ENCODE results near the gene TMEM171. TPM values are rescaled to one million over a fixed set of nuclear protein-coding genes. Genes with fewer than 3 reads are reported as not detected.

TMEM171 gene
- total RNA-seq, 1 donor from 2014 or later: 1.0 TPM

DNA sequence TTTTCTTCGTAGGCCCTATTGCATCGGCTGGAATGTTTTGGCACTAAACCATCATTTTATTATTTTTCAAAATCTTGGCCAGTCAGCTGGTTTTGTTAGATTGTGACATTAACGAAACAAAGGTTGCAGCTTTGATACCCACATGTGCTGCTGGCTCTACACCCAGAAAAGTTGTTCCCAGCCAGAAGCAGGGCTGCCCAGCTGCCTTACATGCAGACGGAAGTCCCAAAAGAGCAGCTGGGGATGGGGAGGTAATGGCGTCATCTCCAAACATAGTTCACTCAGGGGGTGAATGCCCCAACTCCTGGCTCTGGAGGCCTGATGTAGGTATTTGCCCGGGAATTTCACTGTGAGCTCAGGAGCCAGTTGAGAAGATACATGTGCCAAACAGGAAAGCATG is 23.3 kb downstream of the TMEM171 start:
- ATAC-seq: no peak
- no peak for DNase-seq (ENCODE audit: low spot score)
- intact Hi-C loops (cut with DNase I): no loop called here

DNA sequence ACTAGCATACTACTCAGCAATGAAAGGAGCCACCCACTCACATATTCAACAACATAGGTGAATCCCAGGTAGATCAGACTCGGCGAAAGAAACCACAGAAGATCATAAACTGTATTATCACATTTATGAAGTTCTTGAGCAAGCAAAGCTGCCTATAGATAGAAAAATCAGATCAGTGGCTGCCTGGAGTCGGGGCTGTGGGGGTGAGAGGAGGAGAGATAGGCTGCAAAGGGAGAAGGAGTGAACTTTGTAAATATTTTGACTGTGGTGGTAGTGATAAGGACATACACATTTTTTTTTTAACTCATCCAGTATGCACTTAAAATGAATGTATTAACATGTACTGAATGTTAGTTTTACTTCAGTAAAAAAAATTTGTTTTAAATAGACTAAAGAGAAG is 29.2 kb downstream of the TMEM171 start:
- intact Hi-C loops (cut with DNase I): no loop called here
- DNase-seq (ENCODE audit: low spot score) (no peak), ATAC-seq (no peak)

GRCh38 chr5:73150876-73151275 is 30.5 kb downstream of the TMEM171 start:
- DNase-seq (ENCODE audit: low spot score) (no peak), ATAC-seq (peak; percentile 50)
- intact Hi-C loops (cut with DNase I): no loop called here

GRCh38 chr5:73151766-73152410 is 31.5 kb downstream of the TMEM171 start:
- intact Hi-C loops (cut with DNase I): no loop called here

GRCh38 chr5:73152411-73153388 is 32.3 kb downstream of the TMEM171 start:
- no peak for ATAC-seq
- intact Hi-C loops (cut with DNase I): no loop called here
- no peak for DNase-seq (ENCODE audit: low spot score)

More at GRCh38 chr5:73151766-73152410, 31.5 kb downstream of the TMEM171 start:
- DNase-seq (ENCODE audit: low spot score) (no peak), ATAC-seq (no peak)

DNA sequence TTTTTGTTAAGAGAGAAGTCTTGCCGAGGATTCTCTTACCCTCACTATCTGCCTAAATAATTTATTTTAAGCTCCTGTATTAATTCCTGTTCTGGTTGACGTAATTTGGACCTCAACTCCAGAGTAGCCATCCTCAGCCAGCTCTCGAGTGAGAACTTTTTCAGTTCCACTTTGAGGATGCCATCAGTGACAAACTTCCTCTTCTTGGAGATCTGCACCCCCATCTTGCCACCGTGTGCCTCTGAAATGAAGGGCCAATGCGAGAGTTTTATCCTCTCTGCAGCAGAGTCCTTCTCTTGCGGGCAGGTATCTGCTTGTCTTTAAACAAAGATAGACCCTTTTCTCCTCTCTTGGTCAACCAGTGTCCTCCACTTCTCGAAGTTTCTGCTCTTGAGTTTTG is 33.1 kb downstream of the TMEM171 start:
- no peak for ATAC-seq
- intact Hi-C loops (cut with DNase I): no loop called here

DNA sequence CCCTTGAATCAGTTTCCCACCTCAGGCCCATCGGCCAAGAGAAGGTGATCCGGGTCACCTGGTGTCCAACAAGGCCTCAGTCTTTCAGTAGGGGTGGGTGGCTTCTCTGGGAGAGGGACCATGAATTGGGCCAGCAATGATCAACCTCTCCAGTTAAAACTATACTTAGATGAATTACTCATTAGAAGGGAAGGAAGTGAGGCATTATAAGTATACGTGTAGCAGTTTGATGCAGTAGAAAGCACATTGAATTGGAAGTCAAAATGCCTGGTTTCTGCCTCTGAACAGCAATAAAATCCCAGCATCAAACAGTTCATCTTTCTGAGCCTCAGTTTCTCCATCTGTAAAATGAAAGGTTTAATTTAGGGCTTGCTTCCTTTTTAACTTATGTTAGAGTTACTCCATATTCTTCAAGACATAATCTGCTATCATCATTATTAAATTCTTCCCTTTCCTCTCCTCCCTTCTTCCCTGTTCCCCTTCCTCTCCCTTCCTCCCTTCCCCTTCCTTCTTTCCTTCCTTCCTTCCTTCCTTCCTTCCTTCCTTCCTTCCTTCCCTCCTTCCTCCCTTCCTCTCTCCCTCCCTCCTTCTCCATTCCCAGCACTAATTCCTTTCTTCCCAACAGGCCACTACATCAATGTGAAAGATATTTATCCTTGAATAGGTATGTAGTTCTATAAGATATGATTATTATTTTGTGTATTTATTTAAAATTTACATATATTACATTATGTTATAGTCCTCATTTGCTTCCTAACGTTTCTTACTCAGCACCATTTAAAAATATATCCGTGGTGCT is 34.0 kb downstream of the TMEM171 start:
- no peak for ATAC-seq
- no peak for DNase-seq (ENCODE audit: low spot score)
- intact Hi-C loops (cut with DNase I): no loop called here

More for the DNA sequence above, 33.1 kb downstream of the TMEM171 start:
- no peak for DNase-seq (ENCODE audit: low spot score)

DNA sequence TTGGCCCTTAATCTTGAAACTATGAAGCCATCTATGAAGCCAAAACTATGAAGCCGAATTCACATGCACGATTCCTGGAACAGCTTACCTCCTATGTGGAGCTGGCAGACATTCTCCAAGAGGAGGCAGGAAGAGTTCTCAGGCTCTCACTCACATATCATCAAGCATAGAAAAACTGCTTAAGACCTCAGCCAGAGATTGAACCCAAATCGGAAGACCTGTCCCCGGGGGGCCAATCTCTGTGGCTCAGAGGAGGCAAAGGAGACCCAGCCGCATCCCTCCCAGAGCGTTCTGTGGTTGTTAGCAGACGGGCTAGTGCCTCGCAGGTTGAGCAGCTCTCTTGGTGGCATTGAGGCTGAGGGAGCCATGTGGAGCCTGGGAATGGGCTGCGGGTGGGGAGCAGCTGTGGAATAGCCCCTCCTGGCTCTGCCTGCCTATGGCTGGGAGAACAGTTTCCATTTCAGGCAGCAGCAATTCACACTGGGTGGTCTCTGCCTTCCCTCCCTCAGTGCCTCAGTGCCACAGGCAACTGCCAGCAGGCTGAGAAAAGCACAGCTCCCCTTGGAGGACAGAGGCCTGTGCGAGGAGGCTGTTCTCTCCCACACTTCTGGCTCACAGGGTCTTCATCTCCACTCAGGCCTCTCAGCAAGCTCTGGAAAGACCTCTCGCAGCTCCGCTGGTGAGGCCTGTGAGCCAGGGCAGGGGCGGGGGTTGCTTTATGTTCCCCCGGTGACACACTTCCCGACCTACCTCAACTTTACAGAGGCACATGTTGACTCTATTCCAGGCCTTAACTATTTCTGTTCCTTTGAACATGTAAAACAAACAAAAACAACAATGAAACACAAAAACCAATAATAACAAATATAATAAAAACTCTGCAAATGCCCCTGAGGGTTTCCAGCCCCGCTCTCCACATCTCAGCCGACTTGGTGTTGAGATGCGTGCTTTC is 35.2 kb downstream of the TMEM171 start:
- DNase-seq (ENCODE audit: low spot score) (no peak), ATAC-seq (no peak)
- intact Hi-C loops (cut with DNase I): no loop called here

GRCh38 chr5:73157414-73158303 is 37.3 kb downstream of the TMEM171 start:
- DNase-seq (ENCODE audit: low spot score): no peak
- ATAC-seq: no peak
- intact Hi-C loops (cut with DNase I): no loop called here

GRCh38 chr5:73158313-73158712 is 37.9 kb downstream of the TMEM171 start:
- intact Hi-C loops (cut with DNase I): no loop called here
- ATAC-seq: no peak
- no peak for DNase-seq (ENCODE audit: low spot score)

- intact Hi-C loops (cut with DNase I): no loop called here
- no peak for DNase-seq (ENCODE audit: low spot score)
- ATAC-seq: no peak
Measured at GRCh38 chr5:73160239-73160671, 39.9 kb downstream of the TMEM171 start.

- DNase-seq (ENCODE audit: low spot score) (no peak), ATAC-seq (no peak)
- intact Hi-C loops (cut with DNase I): no loop called here
Measured at GRCh38 chr5:73170522-73170921, 50.1 kb downstream of the TMEM171 start.

- no peak for ATAC-seq
- no peak for DNase-seq (ENCODE audit: low spot score)
- intact Hi-C loops (cut with DNase I): no loop called here
Measured at GRCh38 chr5:73171495-73171894, 51.1 kb downstream of the TMEM171 start.

- DNase-seq (ENCODE audit: low spot score) (no peak), ATAC-seq (no peak)
- intact Hi-C loops (cut with DNase I): no loop called here
Measured at GRCh38 chr5:73172951-73173350, 52.6 kb downstream of the TMEM171 start, which contains the start of gene TMEM174. TSS of gene TMEM174 (plus strand) at chr5:73173193. CDS start at chr5:73173244, 51 bp downstream.

DNA sequence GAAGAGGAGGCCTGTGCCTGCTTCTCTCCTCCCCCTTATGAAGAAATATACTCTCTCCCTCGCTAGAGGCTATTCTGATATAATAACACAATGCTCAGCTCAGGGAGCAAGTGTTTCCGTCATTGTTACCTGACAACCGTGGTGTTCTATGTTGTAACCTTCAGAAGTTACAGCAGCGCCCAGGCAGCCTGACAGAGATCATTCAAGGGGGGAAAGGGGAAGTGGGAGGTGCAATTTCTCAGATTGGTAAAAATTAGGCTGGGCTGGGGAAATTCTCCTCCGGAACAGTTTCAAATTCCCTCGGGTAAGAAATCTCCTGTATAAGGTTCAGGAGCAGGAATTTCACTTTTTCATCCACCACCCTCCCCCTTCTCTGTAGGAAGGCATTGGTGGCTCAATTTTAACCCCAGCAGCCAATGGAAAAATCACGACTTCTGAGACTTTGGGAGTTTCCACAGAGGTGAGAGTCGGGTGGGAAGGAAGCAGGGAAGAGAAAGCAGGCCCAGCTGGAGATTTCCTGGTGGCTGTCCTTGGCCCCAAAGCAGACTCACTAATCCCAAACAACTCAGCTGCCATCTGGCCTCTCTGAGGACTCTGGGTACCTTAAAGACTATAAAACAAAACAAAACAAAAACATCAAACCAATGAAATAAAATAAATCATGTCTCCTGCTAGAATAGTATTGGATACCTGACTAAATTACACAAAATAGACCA is 53.9 kb downstream of the TMEM171 start:
- intact Hi-C loops (cut with DNase I): no loop called here
- no peak for DNase-seq (ENCODE audit: low spot score)
- ATAC-seq: no peak

DNA sequence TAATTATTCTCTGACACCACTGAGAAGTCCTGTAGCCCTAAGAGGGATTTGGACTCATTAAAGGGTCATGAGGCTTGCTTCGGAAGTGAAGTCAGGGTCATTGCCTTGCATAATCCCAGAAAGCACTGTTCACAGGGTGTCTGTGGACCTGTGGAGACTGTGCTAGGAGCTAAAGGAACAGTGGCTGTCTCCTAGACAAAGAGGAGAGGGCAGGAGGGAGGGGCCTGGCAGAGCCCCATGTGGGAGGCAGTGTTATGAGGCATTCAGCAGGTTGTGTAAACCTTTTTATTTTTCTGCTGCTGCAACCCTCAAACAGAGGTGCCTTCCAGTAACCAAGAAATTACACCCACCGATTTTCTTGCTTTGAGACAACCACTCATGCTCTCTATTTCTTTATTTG is 55.9 kb downstream of the TMEM171 start:
- intact Hi-C loops (cut with DNase I): no loop called here
- ATAC-seq (no peak), DNase-seq (ENCODE audit: low spot score) (no peak)

GRCh38 chr5:73178265-73178664 is 57.9 kb downstream of the TMEM171 start:
- DNase-seq (ENCODE audit: low spot score) (no peak), ATAC-seq (no peak)
- intact Hi-C loops (cut with DNase I): no loop called here
